HG02798 (cell line): ENCODE data around the gene IGF2R.
A peak's percentile ranks its signal among the peaks of the same experiment; 100 is the strongest.
"Not testable (repeated sequence)": the region's sequence is repeated elsewhere in the genome, so short reads cannot be mapped to it uniquely, and the experiment has no call there.

Experiments used
- ATAC-seq: cut with Tn5 transposase; IDR thresholded peaks from one replicate; pipeline ENCODE4 v1.9.1; 2021; ENCODE audit warnings: mild to moderate bottlenecking; ENCODE audit not compliant: unreplicated experiment, poor library complexity

IGF2R gene

GRCh38 chr6:159989492-159990480 lies 20.9 kb downstream of the IGF2R start:
- ATAC-seq: peak; percentile 78

DNA sequence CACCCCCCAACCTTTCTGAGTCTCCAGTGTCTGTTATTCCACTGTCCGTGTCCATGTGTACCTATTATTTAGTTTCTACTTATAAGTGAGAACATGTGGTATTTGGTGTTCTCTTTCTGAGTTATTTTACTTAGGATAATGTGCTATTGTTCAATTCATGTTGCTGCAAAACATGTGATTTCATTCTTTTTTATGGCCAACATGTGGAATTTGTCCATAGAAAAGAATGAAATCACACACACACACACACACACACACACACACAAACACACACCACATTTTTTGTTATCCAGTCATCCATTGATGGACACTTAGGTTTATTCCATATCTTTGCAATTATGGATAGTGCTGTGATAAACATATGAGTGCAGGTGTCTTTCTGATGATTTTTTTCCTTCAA lies 23.5 kb downstream of the IGF2R start:
- ATAC-seq: no peak

DNA sequence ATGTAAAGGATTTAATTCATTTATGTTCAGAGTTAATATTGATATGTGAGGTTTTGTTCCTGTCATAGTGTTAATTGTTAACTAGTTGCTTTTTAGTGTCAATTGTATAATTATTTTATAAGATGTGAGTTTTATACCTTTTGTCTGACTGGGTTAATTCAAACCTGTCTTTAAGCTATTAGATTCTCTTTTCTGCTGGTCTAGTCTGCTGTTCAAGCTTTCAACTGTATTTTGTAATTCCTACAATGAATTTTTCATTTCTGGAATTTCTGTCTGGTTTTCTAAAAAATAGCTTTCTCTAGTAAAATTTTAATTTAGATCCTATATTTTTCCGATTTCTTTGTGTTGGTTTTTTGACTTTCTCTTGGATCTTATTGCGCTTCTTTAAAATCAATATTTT lies 26.5 kb downstream of the IGF2R start:
- no peak for ATAC-seq

DNA sequence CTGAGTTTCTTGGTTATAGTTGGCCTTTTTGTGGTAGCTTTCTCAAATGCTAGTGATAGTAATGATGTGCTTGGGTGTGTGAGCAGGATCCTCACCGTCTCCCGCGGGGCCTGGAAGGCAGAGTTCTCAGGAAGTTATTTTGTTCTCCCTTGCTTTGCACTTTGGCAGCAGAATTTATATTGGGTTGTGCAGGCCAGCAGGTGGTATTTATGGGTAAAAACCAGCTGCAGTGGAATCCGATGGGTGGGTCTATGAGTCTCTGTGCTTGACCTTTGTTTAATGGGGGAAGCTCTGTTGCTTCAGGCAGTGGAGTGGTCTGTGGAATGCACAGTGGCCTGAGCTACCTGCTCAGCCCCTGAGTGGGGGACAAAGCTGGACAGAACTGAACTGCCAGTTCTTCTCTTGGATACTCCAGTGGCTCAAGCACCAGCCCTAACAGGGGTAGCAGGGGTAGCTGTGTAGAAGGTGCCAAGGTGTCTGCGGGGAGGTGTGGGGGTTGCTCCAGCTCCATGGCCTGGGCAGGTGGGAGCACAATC lies 27.3 kb downstream of the IGF2R start:
- ATAC-seq: no peak

DNA sequence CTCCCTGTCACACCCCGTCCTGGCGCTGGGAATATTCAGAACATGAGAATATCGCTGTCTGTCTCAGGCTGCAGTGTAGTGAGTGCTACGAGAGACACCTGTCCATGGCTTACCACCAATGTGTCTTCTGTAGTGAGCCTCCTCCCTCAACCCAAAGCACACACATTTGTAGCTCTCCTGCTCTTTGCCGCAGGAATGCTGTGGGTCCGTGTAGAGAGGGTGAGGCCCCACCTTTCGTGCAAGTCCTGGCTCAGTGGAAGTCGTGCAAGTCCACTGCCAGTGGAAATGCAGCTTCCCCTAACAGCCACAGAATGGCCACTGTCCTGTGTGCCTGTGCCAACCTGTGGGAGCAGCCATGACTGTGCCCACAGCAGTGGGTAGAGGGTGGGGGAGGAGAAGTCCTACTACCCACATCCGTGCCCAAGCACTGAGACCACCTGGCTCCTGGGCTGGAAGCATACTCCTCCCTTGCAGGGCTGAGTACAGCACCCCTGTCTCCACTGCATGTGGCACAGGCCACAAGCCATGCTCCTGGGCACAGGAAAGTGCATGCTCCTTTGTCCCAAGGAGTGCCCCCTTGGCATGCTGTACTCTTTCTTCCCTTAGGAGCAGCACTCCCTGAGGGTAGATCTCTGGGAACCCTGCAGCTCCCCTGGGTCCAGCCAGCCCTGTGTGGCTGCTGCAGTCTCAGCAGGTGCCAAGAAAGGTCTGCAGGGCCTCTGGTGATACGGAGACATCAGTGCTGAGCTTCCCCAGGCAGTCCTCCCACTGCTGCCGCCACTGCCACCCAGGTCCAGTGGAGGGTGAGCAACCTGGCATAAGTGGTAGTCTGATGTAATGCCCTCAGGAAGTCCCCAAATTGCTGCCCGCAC lies 28.0 kb downstream of the IGF2R start:
- no peak for ATAC-seq

GRCh38 chr6:159997498-159998101 lies 28.7 kb downstream of the IGF2R start:
- ATAC-seq: no peak

DNA sequence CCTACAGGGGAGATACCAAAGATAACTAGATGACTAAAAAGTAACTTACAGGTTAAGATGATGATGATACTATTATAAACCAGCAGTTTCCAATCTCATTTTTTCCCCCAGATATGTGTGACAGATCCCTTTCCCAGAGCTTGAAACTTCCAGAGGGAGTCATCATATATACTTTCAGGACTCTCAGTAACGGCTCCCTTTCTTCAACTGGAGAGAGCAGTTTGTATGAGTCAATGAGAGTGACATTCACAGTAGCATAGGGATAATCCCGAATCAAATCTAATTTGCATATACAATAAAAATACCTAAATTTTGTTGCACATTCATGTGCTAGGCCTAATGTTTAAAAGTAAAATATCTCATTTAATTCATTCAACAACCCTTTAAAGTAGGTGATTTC lies 29.7 kb downstream of the IGF2R start:
- no peak for ATAC-seq

DNA sequence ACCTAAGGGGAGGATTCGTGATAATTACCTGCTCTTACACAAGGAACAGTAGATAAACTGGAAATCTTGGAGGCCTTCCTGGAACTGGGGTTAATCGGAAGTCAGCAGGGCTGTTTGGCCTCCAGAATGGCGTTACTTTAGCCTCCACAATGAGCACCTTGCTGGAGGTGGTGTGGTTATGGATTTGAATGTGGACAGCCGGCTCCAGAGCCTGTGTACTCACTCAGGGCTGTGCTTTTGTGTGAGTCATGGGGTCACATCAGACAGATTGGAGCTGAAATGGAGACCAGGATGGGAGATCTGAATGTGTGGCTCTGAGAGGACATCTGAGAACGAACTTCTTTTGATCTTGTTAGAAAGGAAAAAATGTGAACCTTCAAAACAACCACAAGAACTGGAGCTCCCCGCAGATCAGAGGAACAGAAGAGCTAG lies 30.4 kb downstream of the IGF2R start:
- no peak for ATAC-seq

- ATAC-seq: no peak
These were observed 31.4 kb downstream of the IGF2R start for GRCh38 chr6:160000280-160000704.

GRCh38 chr6:160000893-160001427 lies 32.1 kb downstream of the IGF2R start:
- not testable (repeated sequence) for ATAC-seq

DNA sequence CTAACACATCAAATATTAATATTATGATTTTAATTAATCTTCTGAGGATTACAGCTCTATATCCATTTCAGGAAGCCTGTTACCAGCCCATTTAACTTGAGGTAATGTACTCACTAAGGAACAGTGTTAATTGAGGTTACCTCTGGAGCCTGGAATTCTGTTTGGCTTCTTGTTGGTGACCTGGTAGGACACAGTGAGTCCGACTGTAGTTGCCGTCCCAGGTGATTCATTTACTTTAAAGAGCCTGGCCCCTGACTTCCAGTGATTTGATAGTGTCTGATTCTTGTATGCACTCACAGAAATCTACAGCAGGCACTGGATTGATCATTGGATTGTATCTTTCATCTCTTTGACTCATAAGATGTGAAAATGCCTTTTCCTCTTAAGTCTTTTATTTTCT lies 34.0 kb downstream of the IGF2R start:
- no peak for ATAC-seq

DNA sequence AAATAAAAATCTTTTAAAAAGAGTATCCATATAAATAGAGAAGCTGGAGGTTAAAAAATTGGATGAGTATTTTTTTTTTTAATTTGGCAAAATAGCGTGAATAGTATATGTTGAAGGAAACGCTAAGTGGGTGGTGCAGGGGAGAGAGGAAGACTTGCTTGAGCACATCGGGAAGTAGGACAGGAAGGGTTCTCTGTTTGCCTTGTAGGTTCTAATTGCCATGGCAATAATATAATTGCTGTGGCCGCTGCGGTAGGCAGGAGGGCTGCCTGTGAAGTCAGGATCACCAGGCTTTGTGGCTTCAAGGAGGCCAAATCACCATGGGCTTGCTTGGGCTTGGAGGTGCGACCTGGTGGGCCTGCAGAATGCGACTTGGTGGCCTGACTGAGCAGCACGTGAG lies 35.1 kb downstream of the IGF2R start:
- ATAC-seq: no peak

GRCh38 chr6:160004419-160005175 lies 35.7 kb downstream of the IGF2R start:
- ATAC-seq: no peak

DNA sequence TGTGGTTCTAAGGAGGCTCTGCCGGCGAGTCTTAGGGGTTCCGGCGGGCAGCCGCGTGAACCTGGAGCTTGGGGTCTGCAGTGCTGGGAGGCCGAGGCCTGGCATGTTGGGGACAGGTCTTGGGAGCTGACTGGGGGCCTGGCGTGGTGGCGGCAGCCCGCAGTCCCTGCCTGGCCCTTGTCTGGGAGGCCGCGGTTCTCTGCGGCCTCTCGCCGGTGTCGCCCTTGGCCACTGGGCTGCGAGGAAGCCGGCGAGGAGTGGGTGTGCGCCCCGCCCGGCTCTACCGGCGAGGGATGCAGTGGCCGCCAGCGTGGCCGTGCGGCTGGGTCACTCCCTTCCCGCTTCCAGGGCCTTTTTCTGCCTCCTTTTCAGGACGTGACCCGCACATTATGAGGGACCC lies 36.3 kb downstream of the IGF2R start:
- no peak for ATAC-seq

DNA sequence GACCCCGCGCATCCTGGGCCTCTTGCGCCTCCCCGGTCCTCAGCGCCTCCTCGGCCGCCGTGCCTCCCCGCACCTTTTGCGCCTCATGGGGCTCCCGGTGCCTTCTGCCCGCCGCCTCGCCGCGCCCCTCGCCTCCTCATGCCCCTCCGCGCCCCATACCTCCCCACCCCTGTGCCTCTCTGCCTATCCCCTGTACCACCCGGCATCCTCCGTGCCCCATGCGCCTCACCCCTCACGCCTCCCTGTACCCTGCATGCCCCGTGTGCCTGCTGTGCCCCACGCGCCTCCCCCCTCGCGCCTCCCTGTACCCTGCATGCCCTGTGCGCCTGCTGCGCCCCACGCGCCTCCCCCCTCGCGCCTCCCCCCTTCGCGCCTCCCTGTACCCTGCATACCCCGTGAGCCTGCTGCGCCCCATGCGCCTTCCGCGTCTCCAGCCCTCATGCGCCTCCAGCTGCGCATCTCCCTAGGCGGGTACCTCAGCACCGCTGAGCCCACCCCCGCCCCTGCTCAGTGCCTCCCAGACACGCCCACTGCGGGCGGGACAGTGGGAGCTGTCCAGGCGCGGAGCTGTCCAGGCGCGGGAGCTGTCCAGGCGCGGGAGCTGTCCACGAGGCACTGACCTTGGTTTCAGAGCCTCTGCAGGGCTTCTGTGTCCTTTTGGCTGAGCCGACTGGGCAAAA lies 37.1 kb downstream of the IGF2R start:
- no peak for ATAC-seq

DNA sequence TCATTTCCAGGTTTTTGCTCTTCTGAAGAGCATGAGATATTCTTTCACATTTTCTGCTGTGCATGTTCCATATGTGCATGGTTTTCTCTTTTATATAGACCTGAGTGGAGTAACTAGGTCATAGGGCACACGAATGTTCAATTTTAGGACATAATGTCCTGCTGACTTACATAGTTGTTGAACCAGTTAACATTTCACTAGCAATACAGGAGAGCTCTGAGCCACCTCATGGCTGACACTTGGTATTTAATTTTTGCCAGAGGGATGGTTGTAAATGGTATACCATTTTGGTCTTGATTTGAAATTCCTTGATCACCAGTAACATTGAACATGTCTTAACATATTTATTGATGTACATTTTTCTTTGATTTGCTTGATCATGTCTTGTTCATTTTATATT lies 38.3 kb downstream of the IGF2R start:
- ATAC-seq: no peak

DNA sequence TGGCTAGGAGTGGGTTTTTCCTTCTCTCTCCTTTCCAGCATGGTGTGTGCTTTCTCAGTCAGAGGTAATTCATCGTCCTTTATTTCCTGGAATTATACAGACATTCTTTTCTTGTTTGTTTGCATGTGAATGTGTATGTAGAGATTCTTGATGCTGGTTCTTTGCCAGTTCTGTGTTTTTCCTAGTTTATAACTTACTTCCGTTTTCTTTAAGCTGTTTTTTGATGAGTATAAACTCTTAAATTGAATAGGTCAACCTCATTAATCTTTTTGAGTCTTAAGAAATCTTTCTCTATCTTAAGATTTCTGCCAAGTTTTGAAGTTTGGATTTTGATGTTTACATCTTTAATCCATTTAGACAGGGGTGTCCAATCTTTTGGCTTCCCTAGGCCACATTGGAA lies 38.7 kb downstream of the IGF2R start:
- ATAC-seq: no peak

DNA sequence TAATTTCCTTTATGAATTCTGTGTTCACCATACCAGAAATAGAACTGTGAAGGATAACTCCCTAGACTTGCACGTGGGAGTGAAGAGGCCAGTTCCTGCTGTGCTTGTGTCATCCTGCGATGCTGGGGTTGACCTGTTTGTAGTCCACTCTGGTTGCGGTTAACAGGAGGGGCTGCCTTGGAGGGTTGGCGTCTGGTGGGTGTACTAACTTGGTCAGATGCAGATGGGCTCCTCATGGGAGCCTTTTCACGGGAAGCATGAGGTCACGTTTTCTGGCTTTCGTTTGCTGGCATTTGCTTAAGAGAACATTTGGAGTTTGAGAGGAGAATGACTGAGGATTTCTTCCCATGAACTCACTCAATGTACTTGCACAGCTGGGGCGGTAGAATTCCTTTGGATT lies 41.2 kb downstream of the IGF2R start:
- ATAC-seq: no peak
